HepG2 (cell line): Measurements from ENCODE around the gene STK4. TPM values are rescaled to one million over a fixed set of nuclear protein-coding genes. Genes with fewer than 3 reads are reported as not detected.

Source experiments
- ATAC-seq: fragments of 200-7000 bp; cut with Tn5 transposase; 3 replicates; pipeline ENCODE4 v1.9.1; 2020; ENCODE audit warnings: mild to moderate bottlenecking, moderate library complexity
- BruUV-seq: library from RNA; stranded (reverse); fragments of 400-500 nt; replicated peaks from 2 replicates; lab custom pipeline; 2021; lab: Mats Ljungman, UMichigan
- CTCF ChIA-PET: fragments of 300-600 bp; formaldehyde crosslinking; extraction: SDS; loops from one replicate; lab custom pipeline; 2021; ENCODE audit warnings: low total read pairs, inconsistent platforms, low intra/inter-chr PET ratio; lab: Yijun Ruan, JAX
- POLR2A ChIA-PET: fragments of 350-600 bp; sonication (Branson Sonifier 250); formaldehyde crosslinking; loops from one replicate; lab custom pipeline; 2020; ENCODE audit warnings: antibody characterized with exemption, inconsistent platforms; lab: Yijun Ruan, JAX
- DNase-seq: peaks from one replicate; pipeline ENCODE4 v3.0.0-alpha.2; 2015; ENCODE audit warnings: low spot score
- FAIRE-seq: peaks from 3 replicates; lab custom pipeline; 2011; peaks lifted over from hg19 to GRCh38; lab: Jason Lieb, UNC
- H2AFZ ChIP-seq: one replicate; pipeline ENCODE4 v1.6.1; 2011; ENCODE audit warnings: low read length, inconsistent platforms
- H3K27ac ChIP-seq: fragments of 300-600 bp; 3 replicates; pipeline ENCODE4 v1.8.0; 2011; ENCODE audit warnings: mixed run types, mild to moderate bottlenecking, mixed read lengths, low read length, inconsistent platforms; ENCODE audit not compliant: insufficient read depth; ENCODE audit errors: extremely low read length
- H3K27me3 ChIP-seq, 2 experiments: fragments of 200-600 bp in 1 of 2; 2 replicates in 1 of 2; 3 replicates in 1 of 2; pipeline versions ENCODE4 v1.6.0 to v1.8.0; 2011; ENCODE audit warnings: low read length in 2 of 2, mild to moderate bottlenecking in 2 of 2, moderate library complexity in 2 of 2, inconsistent platforms in 1 of 2; ENCODE audit not compliant: insufficient read depth in 2 of 2, control insufficient read depth in 1 of 2
- H3K36me3 ChIP-seq, 2 experiments: fragments of 200-600 bp in 1 of 2; replicated peaks in 1 of 2; 2 replicates in 1 of 2; 3 replicates in 1 of 2; pipeline versions ENCODE4 v1.5.1 to v1.8.0; 2011; ENCODE audit warnings: low read length in 2 of 2, inconsistent platforms in 1 of 2; ENCODE audit not compliant: insufficient read depth in 2 of 2, control insufficient read depth in 1 of 2
- H3K4me1 ChIP-seq: 2 replicates; pipeline ENCODE4 v1.5.1; 2012; ENCODE audit warnings: low read length, inconsistent platforms; ENCODE audit not compliant: insufficient read depth
- H3K4me2 ChIP-seq: 2 replicates; pipeline ENCODE4 v1.6.0; 2011; ENCODE audit warnings: low read depth, low read length, inconsistent platforms
- H3K4me3 ChIP-seq, 3 experiments: fragments of 200-600 bp in 1 of 3; sonication (generic), shearing (Covaris generic) in 1 of 3; replicated peaks in 1 of 3; 2 replicates each; pipeline ENCODE4 v1.5.1; 2011 to 2016; ENCODE audit warnings: low read length in 3 of 3, inconsistent platforms in 2 of 3, low read depth in 2 of 3, mild to moderate bottlenecking in 2 of 3, control low read depth in 1 of 3, mixed read lengths in 1 of 3; ENCODE audit not compliant: insufficient read depth in 1 of 3
- H3K79me2 ChIP-seq: one replicate; pipeline ENCODE4 v1.6.1; 2011; ENCODE audit warnings: low read length, inconsistent platforms; ENCODE audit not compliant: insufficient read depth
- H3K9ac ChIP-seq: 2 replicates; pipeline ENCODE4 v1.6.0; 2011; ENCODE audit warnings: mild to moderate bottlenecking, low read depth, low read length, inconsistent platforms; ENCODE audit not compliant: insufficient read depth
- H3K9me3 ChIP-seq: 2 replicates; pipeline ENCODE4 v1.5.1; 2012; ENCODE audit warnings: mild to moderate bottlenecking, low read length
- H4K20me1 ChIP-seq: 2 replicates; pipeline ENCODE4 v1.6.0; 2011; ENCODE audit warnings: inconsistent platforms, mild to moderate bottlenecking, low read length, moderate library complexity; ENCODE audit not compliant: insufficient read depth
- ARHGAP35 ChIP-seq: sonication (generic); formaldehyde crosslinking; IDR thresholded peaks from 2 replicates; pipeline ENCODE4 v1.9.0; 2022; ENCODE audit warnings: mild to moderate bottlenecking, inconsistent platforms, moderate library complexity, missing genetic modification reagents, borderline replicate concordance
- E2F1 ChIP-seq: sonication (generic); formaldehyde crosslinking; IDR thresholded peaks from 2 replicates; pipeline ENCODE4 v1.5.0; 2020; ENCODE audit warnings: missing genetic modification reagents
- FOXC1 ChIP-seq: sonication (generic); formaldehyde crosslinking; IDR thresholded peaks from 2 replicates; pipeline ENCODE4 v1.8.0; 2022; ENCODE audit warnings: mild to moderate bottlenecking, missing genetic modification reagents, borderline replicate concordance
- KLF9 ChIP-seq: IDR thresholded peaks from 2 replicates; pipeline ENCODE4 v1.6.1; 2016; ENCODE audit warnings: low read depth
- POLR2AphosphoS2 ChIP-seq: IDR thresholded peaks from 2 replicates; pipeline ENCODE4 v1.6.1; 2011; ENCODE audit warnings: low read depth, low read length, improper control_type of control experiment
- SALL1 ChIP-seq: sonication (generic); formaldehyde crosslinking; IDR thresholded peaks from 2 replicates; pipeline ENCODE4 v1.8.0; 2022; ENCODE audit warnings: mild to moderate bottlenecking, missing genetic modification reagents
- SKI ChIP-seq: fragments of 450-650 bp; IDR thresholded peaks from one replicate; pipeline ENCODE4 v1.6.1; 2018; ENCODE audit warnings: mild to moderate bottlenecking; ENCODE audit not compliant: partially characterized antibody
- SRF ChIP-seq: IDR thresholded peaks from 2 replicates; pipeline ENCODE4 v1.6.1; 2011; ENCODE audit warnings: mild to moderate bottlenecking, low read depth, low read length, moderate library complexity
- YEATS2 ChIP-seq: sonication (generic); formaldehyde crosslinking; IDR thresholded peaks from 2 replicates; pipeline ENCODE4 v1.4.0; 2020; ENCODE audit warnings: missing genetic modification reagents, borderline replicate concordance
- ZNF740 ChIP-seq: sonication (generic); formaldehyde crosslinking; IDR thresholded peaks from 2 replicates; pipeline ENCODE4 v1.4.0; 2020; ENCODE audit warnings: missing genetic modification reagents
- ZNF780A ChIP-seq: sonication (generic); formaldehyde crosslinking; IDR thresholded peaks from 2 replicates; pipeline ENCODE4 v1.8.0; 2022; ENCODE audit warnings: mild to moderate bottlenecking, missing genetic modification reagents, moderate library complexity
- ZNF83 ChIP-seq: sonication (generic); formaldehyde crosslinking; IDR thresholded peaks from 2 replicates; pipeline ENCODE4 v1.4.0; 2020; ENCODE audit warnings: missing genetic modification reagents, mild to moderate bottlenecking, borderline replicate concordance
- WGBS: methylation state at CpG from one replicate; pipeline ENCODE4 v1.1.6; 2017; ENCODE audit warnings: low lambda C conversion rate; 5-methylcytosine and 5-hydroxymethylcytosine counted together
- in situ Hi-C: cut with HindIII; loops from 2 replicates; pipeline ENCODE4 v1.10.0; 2017; ENCODE audit warnings: low pct_unique_long_range_greater_than_20kb; ENCODE audit not compliant: extremely low pct_ligation_motif_present
- intact Hi-C: fragments of 100-400 bp; cut with micrococcal nuclease; formaldehyde crosslinking; loops from one replicate; pipeline ENCODE4 v1.10.0; 2022; ENCODE audit not compliant: unreplicated experiment
- polyA plus RNA-seq, 8 experiments: library from polyadenylated mRNA; depleted of rRNA in 3 of 8; stranded (reverse) in 7 of 8; unstranded in 1 of 8; fragments of >200 nt; fragmentation: Illumina TruSeq in 4 of 8; extraction: Trizol in 4 of 8; gene quantifications; 2 replicates each; pipeline versions ENCODE4 v1.2.1 to v1.2.3, GENCODE V29; 2011 to 2016; ENCODE audit warnings: low read depth in 4 of 8, missing spikeins in 1 of 8, mixed read lengths in 1 of 8; ENCODE audit not compliant: insufficient read depth in 1 of 8
- total RNA-seq, 5 experiments: library from RNA; depleted of rRNA; stranded (reverse); fragments of >200 nt; fragmentation: Illumina TruSeq; extraction: Trizol; gene quantifications; 2 replicates each; pipeline ENCODE4 v1.2.3, GENCODE V29; 2016; ENCODE audit warnings: low read depth in 1 of 5
- TF ChIP-seq, protein P1 (sequence below): sonication (generic); formaldehyde crosslinking; IDR thresholded peaks from 2 replicates; pipeline ENCODE4 v1.4.0; 2020; ENCODE audit warnings: low read depth, mild to moderate bottlenecking, missing genetic modification reagents
- TF ChIP-seq, protein P2 (sequence below): sonication (generic); formaldehyde crosslinking; IDR thresholded peaks from 2 replicates; pipeline ENCODE4 v1.8.0; 2022; ENCODE audit warnings: low read depth, missing genetic modification reagents
- TF ChIP-seq, protein P3 (sequence below): sonication (generic); formaldehyde crosslinking; IDR thresholded peaks from 2 replicates; pipeline ENCODE4 v1.8.0; 2022; ENCODE audit warnings: missing genetic modification reagents, mild to moderate bottlenecking, borderline replicate concordance

Gene STK4
- total and polyA plus RNA-seq, 2 of the 13 experiments (the other 11 are each of a cell fraction or from before 2014, with no cell fraction given) = 25.6 to 38.3 TPM

GRCh38 chr20:45091366-45091765 is 125.1 kb downstream of the STK4 start:
- intact Hi-C loops = no loop called here
- CTCF ChIA-PET = no interaction called here

GRCh38 chr20:45092898-45093297 is 126.6 kb downstream of the STK4 start:
- Histone ChIP-seq H3K27ac (no peak overlapping the region), H3K36me3 (no peaks in the 10 kb centered on the region), H3K27me3 (0 out of 5 replicates have a peak, but pooled peaks cover 0 to 3% of the 10 kb centered on the region in 2 experiments), H3K4me2 (no peak overlapping the region), H4K20me1 (no peaks in the 10 kb centered on the region), H3K9me3 (no peaks in the 10 kb centered on the region), H2AFZ (no peak overlapping the region), H3K79me2 (no peaks in the 10 kb centered on the region), H3K9ac (no peak overlapping the region), H3K4me3 (no peak overlapping the region), H3K4me1 (no peaks in the 10 kb centered on the region)
- BruUV-seq = no TSS peak
- POLR2A ChIA-PET = no interaction called here
- WGBS = 48% methylated on average over 7 of the region's 7 CpGs
- intact Hi-C loops = no loop called here
- DNase-seq = no peak
- in situ Hi-C loops = loop anchor here (10.0 kb wide), 1 partner anchor 48 kb away; no protein-coding TSS in a partner anchor
- FAIRE-seq = no peak
- CTCF ChIA-PET = interaction anchor here (1.6 kb wide), 1 partner anchor 49 kb away, joined by 4 read pairs; no protein-coding TSS in a partner anchor
- no peak for ATAC-seq
- TF ChIP-seq E2F1 (CRISPR knock-in tag) (no peak), SKI (no peak), FOXC1 (no peak), KLF9 (CRISPR knock-in tag) (no peak), SALL1 (CRISPR knock-in tag) (no peak), YEATS2 (CRISPR knock-in tag) (no peak), ZNF740 (no peak)
- TF ChIP-seq, protein P1, sequence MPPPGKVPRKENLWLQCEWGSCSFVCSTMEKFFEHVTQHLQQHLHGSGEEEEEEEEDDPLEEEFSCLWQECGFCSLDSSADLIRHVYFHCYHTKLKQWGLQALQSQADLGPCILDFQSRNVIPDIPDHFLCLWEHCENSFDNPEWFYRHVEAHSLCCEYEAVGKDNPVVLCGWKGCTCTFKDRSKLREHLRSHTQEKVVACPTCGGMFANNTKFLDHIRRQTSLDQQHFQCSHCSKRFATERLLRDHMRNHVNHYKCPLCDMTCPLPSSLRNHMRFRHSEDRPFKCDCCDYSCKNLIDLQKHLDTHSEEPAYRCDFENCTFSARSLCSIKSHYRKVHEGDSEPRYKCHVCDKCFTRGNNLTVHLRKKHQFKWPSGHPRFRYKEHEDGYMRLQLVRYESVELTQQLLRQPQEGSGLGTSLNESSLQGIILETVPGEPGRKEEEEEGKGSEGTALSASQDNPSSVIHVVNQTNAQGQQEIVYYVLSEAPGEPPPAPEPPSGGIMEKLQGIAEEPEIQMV (CRISPR knock-in tag) = no peak
- TF ChIP-seq, protein P2, sequence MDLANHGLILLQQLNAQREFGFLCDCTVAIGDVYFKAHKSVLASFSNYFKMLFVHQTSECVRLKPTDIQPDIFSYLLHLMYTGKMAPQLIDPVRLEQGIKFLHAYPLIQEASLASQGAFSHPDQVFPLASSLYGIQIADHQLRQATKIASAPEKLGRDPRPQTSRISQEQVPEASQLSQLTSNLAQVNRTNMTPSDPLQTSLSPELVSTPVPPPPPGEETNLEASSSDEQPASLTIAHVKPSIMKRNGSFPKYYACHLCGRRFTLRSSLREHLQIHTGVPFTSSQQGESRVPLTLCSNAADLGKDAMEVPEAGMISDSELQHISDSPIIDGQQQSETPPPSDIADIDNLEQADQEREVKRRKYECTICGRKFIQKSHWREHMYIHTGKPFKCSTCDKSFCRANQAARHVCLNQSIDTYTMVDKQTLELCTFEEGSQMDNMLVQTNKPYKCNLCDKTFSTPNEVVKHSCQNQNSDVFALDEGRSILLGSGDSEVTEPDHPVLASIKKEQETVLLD (CRISPR knock-in tag) = no peak

More at GRCh38 chr20:45091366-45091765, 125.1 kb downstream of the STK4 start:
- no peak overlapping the region for H3K9ac ChIP-seq
- H3K4me2 ChIP-seq = no peak overlapping the region
- BruUV-seq = no TSS peak
- no peaks in the 10 kb centered on the region for H3K27me3 ChIP-seq
- in situ Hi-C loops = loop anchor here (10.0 kb wide), 1 partner anchor 47 kb away; no protein-coding TSS in a partner anchor
- no peak overlapping the region for H2AFZ ChIP-seq
- no peaks in the 10 kb centered on the region for H4K20me1 ChIP-seq
- no peak overlapping the region for H3K4me3 ChIP-seq
- TF ChIP-seq POLR2AphosphoS2 = no peak
- TF ChIP-seq ZNF83 (CRISPR knock-in tag) = no peak
- no peak for TF ChIP-seq ARHGAP35 (CRISPR knock-in tag)
- TF ChIP-seq SRF = 0 out of 2 replicates have a peak, but pooled peaks have one; percentile 16
- no peak for TF ChIP-seq ZNF780A
- TF ChIP-seq, protein P3, sequence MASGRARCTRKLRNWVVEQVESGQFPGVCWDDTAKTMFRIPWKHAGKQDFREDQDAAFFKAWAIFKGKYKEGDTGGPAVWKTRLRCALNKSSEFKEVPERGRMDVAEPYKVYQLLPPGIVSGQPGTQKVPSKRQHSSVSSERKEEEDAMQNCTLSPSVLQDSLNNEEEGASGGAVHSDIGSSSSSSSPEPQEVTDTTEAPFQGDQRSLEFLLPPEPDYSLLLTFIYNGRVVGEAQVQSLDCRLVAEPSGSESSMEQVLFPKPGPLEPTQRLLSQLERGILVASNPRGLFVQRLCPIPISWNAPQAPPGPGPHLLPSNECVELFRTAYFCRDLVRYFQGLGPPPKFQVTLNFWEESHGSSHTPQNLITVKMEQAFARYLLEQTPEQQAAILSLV (CRISPR knock-in tag) = no peak
- no peak overlapping the region for H3K27ac ChIP-seq
- no peak for DNase-seq
- H3K79me2 ChIP-seq = no peaks in the 10 kb centered on the region
- H3K4me1 ChIP-seq = no peaks in the 10 kb centered on the region
- FAIRE-seq = no peak
- no peaks in the 10 kb centered on the region for H3K9me3 ChIP-seq
- ATAC-seq = no peak
- POLR2A ChIA-PET = no interaction called here
- no peaks in the 10 kb centered on the region for H3K36me3 ChIP-seq
- WGBS = 26% methylated on average over 3 of the region's 3 CpGs
